Lung (tissue), 16 donors: ENCODE data around the gene G6PD. TPM values are rescaled to one million over a fixed set of nuclear protein-coding genes. Genes with fewer than 3 reads are reported as not detected.

ENCODE experiments used
- ATAC-seq: fragments of 200-7000 bp; cut with Tn5 transposase; one replicate; pipeline ENCODE4 v1.9.1; 2020; ENCODE audit warnings: moderate number of reproducible peaks; ENCODE audit not compliant: insufficient read depth, low FRiP score
- DNase-seq, 3 donors: peaks; one replicate each; pipeline ENCODE4 v3.0.0-alpha.2; 2013 to 2017
- H3K27ac ChIP-seq, 2 donors: one replicate each; pipeline ENCODE4 v1.5.1; 2013; ENCODE audit warnings: mild to moderate bottlenecking in 2 of 2, moderate library complexity in 2 of 2, control low read depth in 1 of 2, inconsistent platforms in 1 of 2, low read depth in 1 of 2, low read length in 1 of 2
- H3K27me3 ChIP-seq, 3 donors: one replicate each; pipeline ENCODE4 v1.5.1; 2013; ENCODE audit warnings: low read length in 2 of 3; ENCODE audit not compliant: control insufficient read depth in 3 of 3, insufficient read depth in 3 of 3
- H3K36me3 ChIP-seq, 4 donors: one replicate each; pipeline ENCODE4 v1.5.1; 2013; ENCODE audit warnings: low read length in 4 of 4, mild to moderate bottlenecking in 1 of 4, moderate library complexity in 1 of 4; ENCODE audit not compliant: control insufficient read depth in 4 of 4, insufficient read depth in 4 of 4
- H3K4me1 ChIP-seq, 5 donors: one replicate each; pipeline ENCODE4 v1.5.1; 2013; ENCODE audit warnings: low read length in 5 of 5, mild to moderate bottlenecking in 2 of 5, moderate library complexity in 1 of 5; ENCODE audit not compliant: control insufficient read depth in 5 of 5, insufficient read depth in 5 of 5
- H3K4me3 ChIP-seq: one replicate; pipeline ENCODE4 v1.5.1; 2013; ENCODE audit warnings: mild to moderate bottlenecking, control low read depth, moderate library complexity
- H3K9ac ChIP-seq, 2 donors: one replicate each; pipeline ENCODE4 v1.5.1; 2013; ENCODE audit warnings: low read length in 2 of 2, control low read depth in 1 of 2; ENCODE audit not compliant: insufficient read depth in 1 of 2
- H3K9me3 ChIP-seq, 4 donors: one replicate each; pipeline ENCODE4 v1.5.1; 2013; ENCODE audit warnings: low read length in 3 of 4, mild to moderate bottlenecking in 1 of 4, moderate library complexity in 1 of 4; ENCODE audit not compliant: control insufficient read depth in 4 of 4, insufficient read depth in 3 of 4
- CTCF ChIP-seq: IDR thresholded peaks from 2 replicates; pipeline ENCODE4 v1.5.1; 2012; ENCODE audit warnings: mild to moderate bottlenecking; ENCODE audit errors: control extremely low read depth, extremely low read depth
- WGBS, 2 donors: extraction: QIAGEN DNeasy Blood & Tissue Kit; methylation state at CpG; one replicate each; pipeline ENCODE4 v1.1.7; 2013; 5-methylcytosine and 5-hydroxymethylcytosine counted together
- long read RNA-seq, 5 donors: transcript quantifications; one replicate each; lab custom pipeline, GENCODE V29; 2026
- polyA plus RNA-seq, 2 donors: library from polyadenylated mRNA; stranded (reverse); fragments of 200-250 nt; gene quantifications; one replicate each; pipeline ENCODE4 v1.2.1, GENCODE V29; 2013
- total RNA-seq, 2 donors: library from RNA; depleted of rRNA in 1 of 2; stranded (reverse); fragments of >200 nt in 1 of 2; gene quantifications; one replicate each; pipeline ENCODE4 v1.2.1, GENCODE V29; 2014 to 2021
- donor health status: control.
- donor health status: control.
- donor health status: Bipolar disorder and iron deficiency.
- donor health status: healthy.
- donor health status: DM: yes; HTN: yes; CAD: no.

Gene G6PD
- total RNA-seq (100 to 1,000 TPM in 1 of 2 donors, 10 to 100 TPM in 1; 24.3 to 106 TPM), polyA plus RNA-seq (10 to 100 TPM; 55.4 to 75.6 TPM)
- long read RNA-seq, donor 1, transcript G6PD-211 (13 exons, 2,632 nt), result major isoform, 13 of 38 reads
- long read RNA-seq, donor 1, partial matches to known transcripts, result 18 of 38 reads
- long read RNA-seq, donor 1, other reads (novel, unspliced or antisense), result 7 of 38 reads
- long read RNA-seq, donor 2, partial matches to known transcripts, result 0 of 3 reads
- long read RNA-seq, donor 2, other reads (novel, unspliced or antisense), result 0 of 3 reads
- long read RNA-seq, donor 3, partial matches to known transcripts, result 6 of 9 reads
- long read RNA-seq, donor 3, other reads (novel, unspliced or antisense), result 0 of 9 reads
- long read RNA-seq, donor 4, partial matches to known transcripts, result 0 of 2 reads
- long read RNA-seq, donor 4, other reads (novel, unspliced or antisense), result 0 of 2 reads
- long read RNA-seq, donor 5, transcript G6PD-211 (13 exons, 2,632 nt), result major isoform, 5 of 5 reads
- long read RNA-seq, donor 5, partial matches to known transcripts, result 0 of 5 reads
- long read RNA-seq, donor 5, other reads (novel, unspliced or antisense), result 0 of 5 reads

- Histone ChIP-seq H3K9me3 (peaks cover 0 to 7% (median 0%) of the 10 kb centered on the region in 4 donors), H3K36me3 (peaks cover 0 to 2% (median 0%) of the 10 kb centered on the region in 4 donors), H3K27ac (peak within 1 kb of the TSS; percentile 92 to 93), H3K4me3 (peak within 1 kb of the TSS; percentile 79), H3K27me3 (no peaks in the 10 kb centered on the region), H3K9ac (peak within 1 kb of the TSS in 1 of 2 donors; percentile 72), H3K4me1 (peaks cover 0 to 15% (median 3%) of the 10 kb centered on the region in 5 donors)
- 3 to 35% methylated on average over 28 to 92 of the region's 92 CpGs for WGBS, 2 donors
- ATAC-seq (peak; percentile 78), DNase-seq (peak; percentile 73 to 84 (median 74))
- TF ChIP-seq CTCF, result no peak
Measured at GRCh38 chrX:154546354-154547244, at the start of gene G6PD. G6PD (minus strand) TSS chrX:154546846; CDS start chrX:154546155, 691 bp downstream.

- TF ChIP-seq CTCF, result no peak
- no peak for DNase-seq
- WGBS, 2 donors, result 57 to 61% methylated on average over 2 of the region's 2 CpGs
- Histone ChIP-seq H3K27ac (no peak overlapping the region), H3K9me3 (peaks cover 0 to 19% (median 0%) of the 10 kb centered on the region in 4 donors), H3K4me1 (no peaks in the 10 kb centered on the region), H3K4me3 (no peak overlapping the region), H3K36me3 (no peaks in the 10 kb centered on the region), H3K27me3 (no peaks in the 10 kb centered on the region), H3K9ac (no peak overlapping the region)
- no peak for ATAC-seq
Measured at GRCh38 chrX:154595559-154596249, 49.1 kb upstream of the G6PD start.

- H3K36me3 ChIP-seq, result no peaks in the 10 kb centered on the region
- no peak for DNase-seq
- H3K9me3 ChIP-seq, result peaks cover 0 to 19% (median 0%) of the 10 kb centered on the region in 4 donors
- H3K4me1 ChIP-seq, result no peaks in the 10 kb centered on the region
- no peaks in the 10 kb centered on the region for H3K27me3 ChIP-seq
- H3K9ac ChIP-seq, result no peak overlapping the region
- WGBS, 2 donors, result 67 to 100% methylated on average over 3 to 4 of the region's 4 CpGs
- ATAC-seq, result no peak
- no peak overlapping the region for H3K4me3 ChIP-seq
- no peak for TF ChIP-seq CTCF
- no peak overlapping the region for H3K27ac ChIP-seq
Measured at GRCh38 chrX:154594491-154594890, 47.8 kb upstream of the G6PD start.
